DND-41 (cell line): ENCODE measurements around the gene ZNF654.

Source experiments
- ATAC-seq: fragments of 200-7000 bp; cut with Tn5 transposase; 3 replicates; pipeline ENCODE4 v1.9.1; 2021; ENCODE audit warnings: low read depth; ENCODE audit not compliant: insufficient read depth
- DNase-seq: peaks from one replicate; pipeline ENCODE4 v3.0.0-alpha.2; 2020
- H2AFZ ChIP-seq: 2 replicates; pipeline ENCODE4 v1.6.0; 2012; ENCODE audit warnings: low read depth, low read length
- H3K27ac ChIP-seq: 2 replicates; pipeline ENCODE4 v1.5.1; 2012; ENCODE audit warnings: low read length, inconsistent platforms
- H3K27me3 ChIP-seq: fragments of 200-600 bp; sonication (generic); 2 replicates; pipeline ENCODE4 v1.6.0; 2012; ENCODE audit warnings: low read length, mild to moderate bottlenecking, inconsistent platforms; ENCODE audit not compliant: insufficient read depth, poor library complexity
- H3K36me3 ChIP-seq: 2 replicates; pipeline ENCODE4 v1.5.1; 2012; ENCODE audit warnings: low read length, inconsistent platforms; ENCODE audit not compliant: insufficient read depth
- H3K4me1 ChIP-seq: 2 replicates; pipeline ENCODE4 v1.5.1; 2012; ENCODE audit warnings: mild to moderate bottlenecking, low read length; ENCODE audit not compliant: insufficient read depth
- H3K4me2 ChIP-seq: 2 replicates; pipeline ENCODE4 v1.6.0; 2012; ENCODE audit warnings: mild to moderate bottlenecking, moderate library complexity, low read length, inconsistent platforms; ENCODE audit not compliant: insufficient read depth
- H3K4me3 ChIP-seq, 2 experiments: fragments of 200-600 bp in 1 of 2; shearing (Covaris generic) in 1 of 2; 2 replicates each; pipeline ENCODE4 v1.5.1; 2012 to 2016; ENCODE audit warnings: inconsistent platforms in 2 of 2, low read length in 2 of 2, mild to moderate bottlenecking in 2 of 2, low read depth in 1 of 2, moderate library complexity in 1 of 2
- H3K79me2 ChIP-seq: 2 replicates; pipeline ENCODE4 v1.6.0; 2012; ENCODE audit warnings: low read length, inconsistent platforms; ENCODE audit not compliant: insufficient read depth
- H3K9ac ChIP-seq: 2 replicates; pipeline ENCODE4 v1.6.0; 2012; ENCODE audit warnings: low read depth, mild to moderate bottlenecking, inconsistent platforms, low read length, moderate library complexity
- H3K9me3 ChIP-seq: 2 replicates; pipeline ENCODE4 v1.5.1; 2012; ENCODE audit warnings: low read length, moderate library complexity, mild to moderate bottlenecking, inconsistent platforms; ENCODE audit not compliant: insufficient read depth, severe bottlenecking
- H4K20me1 ChIP-seq: 2 replicates; pipeline ENCODE4 v1.6.0; 2012; ENCODE audit warnings: low read length; ENCODE audit not compliant: insufficient read depth
- EZH2 ChIP-seq: IDR thresholded peaks from 3 replicates; pipeline ENCODE4 v1.6.1; 2012; ENCODE audit warnings: borderline replicate concordance, low read depth, mild to moderate bottlenecking, moderate library complexity, low read length, inconsistent platforms; ENCODE audit not compliant: severe bottlenecking
- TF ChIP-seq, protein P1 (sequence below): IDR thresholded peaks from 2 replicates; pipeline ENCODE4 v1.5.1; 2012; ENCODE audit warnings: borderline replicate concordance, low read length, moderate library complexity, mild to moderate bottlenecking; ENCODE audit not compliant: poor library complexity, severe bottlenecking; ENCODE audit errors: extremely low read depth

Gene ZNF654

DNA sequence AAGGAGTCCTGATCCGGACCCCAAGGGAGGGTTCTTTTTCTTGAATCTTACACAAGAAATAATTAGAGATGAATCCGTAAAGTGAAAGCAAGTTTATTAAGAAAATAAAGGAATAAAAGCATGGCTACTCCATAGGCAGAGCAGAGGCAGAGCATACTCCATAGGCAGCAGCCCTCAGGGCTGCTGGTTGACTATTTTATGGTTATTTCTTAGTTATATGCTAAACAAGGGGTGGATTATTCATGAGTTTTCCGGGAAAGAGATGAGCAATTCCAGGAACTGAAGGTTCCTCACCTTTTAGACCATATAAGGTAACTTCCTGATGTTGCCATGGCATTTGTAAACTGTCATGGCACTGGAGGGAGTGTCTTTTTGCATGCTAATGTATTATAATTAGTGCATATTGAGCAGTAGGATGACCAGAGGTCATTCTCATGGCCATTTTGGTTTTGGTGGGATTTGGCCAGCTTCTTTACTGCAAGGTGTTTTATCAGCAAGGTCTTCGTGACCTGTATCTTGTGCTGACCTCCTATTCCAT is 132.9 kb downstream of the ZNF654 start:
- Histone ChIP-seq H3K9ac (no peak overlapping the region), H3K4me1 (no peaks in the 10 kb centered on the region), H3K79me2 (no peaks in the 10 kb centered on the region), H3K36me3 (no peaks in the 10 kb centered on the region), H3K9me3 (no peaks in the 10 kb centered on the region), H3K27me3 (no peaks in the 10 kb centered on the region), H3K4me2 (no peak overlapping the region), H2AFZ (no peak overlapping the region), H3K27ac (no peak overlapping the region), H3K4me3 (no peak overlapping the region), H4K20me1 (no peaks in the 10 kb centered on the region)
- DNase-seq (no peak), ATAC-seq (no peak)
- no peak for TF ChIP-seq EZH2
- TF ChIP-seq, protein P1, sequence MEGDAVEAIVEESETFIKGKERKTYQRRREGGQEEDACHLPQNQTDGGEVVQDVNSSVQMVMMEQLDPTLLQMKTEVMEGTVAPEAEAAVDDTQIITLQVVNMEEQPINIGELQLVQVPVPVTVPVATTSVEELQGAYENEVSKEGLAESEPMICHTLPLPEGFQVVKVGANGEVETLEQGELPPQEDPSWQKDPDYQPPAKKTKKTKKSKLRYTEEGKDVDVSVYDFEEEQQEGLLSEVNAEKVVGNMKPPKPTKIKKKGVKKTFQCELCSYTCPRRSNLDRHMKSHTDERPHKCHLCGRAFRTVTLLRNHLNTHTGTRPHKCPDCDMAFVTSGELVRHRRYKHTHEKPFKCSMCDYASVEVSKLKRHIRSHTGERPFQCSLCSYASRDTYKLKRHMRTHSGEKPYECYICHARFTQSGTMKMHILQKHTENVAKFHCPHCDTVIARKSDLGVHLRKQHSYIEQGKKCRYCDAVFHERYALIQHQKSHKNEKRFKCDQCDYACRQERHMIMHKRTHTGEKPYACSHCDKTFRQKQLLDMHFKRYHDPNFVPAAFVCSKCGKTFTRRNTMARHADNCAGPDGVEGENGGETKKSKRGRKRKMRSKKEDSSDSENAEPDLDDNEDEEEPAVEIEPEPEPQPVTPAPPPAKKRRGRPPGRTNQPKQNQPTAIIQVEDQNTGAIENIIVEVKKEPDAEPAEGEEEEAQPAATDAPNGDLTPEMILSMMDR = no peak

DNA sequence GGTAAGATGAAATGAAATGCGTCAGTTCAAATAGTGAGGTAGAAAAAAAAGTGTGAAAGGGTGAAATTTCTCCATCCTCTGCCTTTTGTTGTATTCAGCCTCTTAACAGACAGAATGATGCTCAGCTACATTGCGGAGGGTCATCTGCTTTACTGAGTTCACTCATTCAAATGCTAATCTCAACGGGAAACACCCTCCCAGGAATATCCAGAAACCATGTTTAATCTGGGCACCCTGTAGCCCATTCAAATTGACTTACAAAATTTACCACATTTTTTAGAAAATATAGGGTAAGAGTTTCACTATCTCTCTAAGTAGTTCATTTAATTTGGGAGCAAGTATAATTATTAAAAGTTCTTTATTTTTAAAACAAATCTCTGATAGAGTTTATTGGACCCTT is 133.6 kb downstream of the ZNF654 start:
- no peak overlapping the region for H3K9ac ChIP-seq
- H3K4me3 ChIP-seq = no peak overlapping the region
- ATAC-seq = no peak
- DNase-seq = no peak
- H3K27ac ChIP-seq = no peak overlapping the region
- H4K20me1 ChIP-seq = no peaks in the 10 kb centered on the region
- no peaks in the 10 kb centered on the region for H3K79me2 ChIP-seq
- H2AFZ ChIP-seq = no peak overlapping the region
- TF ChIP-seq, protein P1 = no peak
- TF ChIP-seq EZH2 = no peak
- H3K4me1 ChIP-seq = no peaks in the 10 kb centered on the region
- H3K4me2 ChIP-seq = no peak overlapping the region
- no peaks in the 10 kb centered on the region for H3K9me3 ChIP-seq
- H3K27me3 ChIP-seq = no peaks in the 10 kb centered on the region
- no peaks in the 10 kb centered on the region for H3K36me3 ChIP-seq
